Heart right ventricle (tissue), 16 donors: ENCODE results near the gene GASK1A. TPM values are rescaled to one million over a fixed set of nuclear protein-coding genes. Genes with fewer than 3 reads are reported as not detected.

Experiments
- ATAC-seq, 8 donors: fragments of 200-7000 bp; cut with Tn5 transposase; one replicate each; pipeline ENCODE4 v1.9.1; 2020; ENCODE audit warnings: mild to moderate bottlenecking in 8 of 8, moderate library complexity in 8 of 8, moderate number of reproducible peaks in 1 of 8
- DNase-seq, 2 donors: peaks; one replicate each; pipeline ENCODE4 v3.0.0-alpha.2; 2020
- H3K27ac ChIP-seq, 10 donors: fragments of 200-600 bp; sonication (generic) in 2 of 10; one replicate each; pipeline versions ENCODE4 v1.5.0 to v1.8.0; 2020 to 2022; ENCODE audit warnings: mild to moderate bottlenecking in 3 of 10
- H3K27me3 ChIP-seq, 7 donors: fragments of 200-600 bp; one replicate each; pipeline ENCODE4 v1.8.0; 2021 to 2022; ENCODE audit warnings: mild to moderate bottlenecking in 2 of 7
- H3K36me3 ChIP-seq, 9 donors: fragments of 200-600 bp; sonication (generic) in 1 of 9; one replicate each; pipeline versions ENCODE4 v1.5.0 to v1.8.0; 2020 to 2022; ENCODE audit warnings: mild to moderate bottlenecking in 2 of 9
- H3K4me1 ChIP-seq, 9 donors: fragments of 200-600 bp; sonication (generic) in 1 of 9; one replicate each; pipeline versions ENCODE4 v1.5.0 to v1.8.0; 2020 to 2022; ENCODE audit warnings: mild to moderate bottlenecking in 4 of 9
- H3K4me3 ChIP-seq, 10 donors: fragments of 200-600 bp; sonication (generic) in 2 of 10; one replicate each; pipeline versions ENCODE4 v1.5.0 to v1.8.0; 2020 to 2022; ENCODE audit warnings: mild to moderate bottlenecking in 7 of 10, moderate library complexity in 2 of 10
- H3K9me3 ChIP-seq, 11 donors: fragments of 200-600 bp in 10 of 11; sonication (generic) in 2 of 11; one replicate each; pipeline versions ENCODE4 v1.5.0 to v1.8.0; 2013 to 2022; ENCODE audit warnings: mild to moderate bottlenecking in 2 of 11, control low read depth in 1 of 11, moderate library complexity in 1 of 11
- CTCF ChIP-seq, 9 donors: fragments of 200-600 bp; sonication (generic) in 2 of 9; IDR thresholded peaks; one replicate each; pipeline versions ENCODE4 v1.5.0 to v1.8.0; 2021 to 2022; ENCODE audit warnings: antibody characterized with exemption in 9 of 9, mild to moderate bottlenecking in 5 of 9, moderate library complexity in 1 of 9
- WGBS, 2 donors: extraction: QIAGEN DNeasy Blood & Tissue Kit; methylation state at CpG; one replicate each; pipeline ENCODE4 v1.1.7; 2013; ENCODE audit warnings: inconsistent platforms in 1 of 2; 5-methylcytosine and 5-hydroxymethylcytosine counted together
- intact Hi-C, 10 donors: fragments of 100-400 bp; cut with DNase I; formaldehyde crosslinking; loops; one replicate each; pipeline versions ENCODE4 v1.11.1 to v1.14.2; 2022
- polyA plus RNA-seq, 2 donors: library from polyadenylated mRNA; stranded (reverse); fragments of 200-250 nt; gene quantifications; one replicate each; pipeline ENCODE4 v1.2.3, GENCODE V29; 2013
- total RNA-seq, 10 donors: library from RNA; stranded (reverse); fragmentation: NEBNext Ultra II Directional in 3 of 10; extraction: Animal tissue kit (Norgen Biotek cat#: 25700) in 3 of 10; gene quantifications; one replicate each; pipeline versions ENCODE4 v1.2.1 to v1.2.4, GENCODE V29; 2021 to 2023
- donor health status: Arrhythmogenic right ventricular cardiomyopathy.
- donor health status: ischemic (EF 13 %, LVEDD 7.1; RV severe dilation, severe dysfunction).
- donor health status: healthy with polysubstance abuse.
- donor health status: DM: no; HTN: yes; CAD: no.
- donor health status: DM: no; HTN: no; CAD: no.
- donor health status: ischemic (EF 25% LVEDD 6.9; RV normal size, moderate dysfunction).
- donor health status: ischemic (EF 25% LVEDD 5.7; RV mildly dilated, moderate dysfunction).
- donor health status: healthy.
- donor health status: DM: yes; HTN: yes; CAD: no.
- donor health status: Ischemic cardiomyopathy.
- donor health status: ischemic (EF 35%, LVEDD 5.7; RV mildly dilated, moderate dysfunction).
- donor health status: nonischemic (EF 11% LVEDD 7.7; RV severe dilation, severe dysfunction).
- donor health status: DM: yes; HTN: yes; CAD: no.
- donor health status: PGD.
- donor health status: ischemic (EF 29% LVEDD 5.4; RV normal size, mild dysfunction).
- donor health status: nonischemic (EF 23%, LVEDD 6.1; RV moderate dilation, normal function).

Gene GASK1A
- total and polyA plus RNA-seq, 12 donors, result 0.28 to 1.5 (median 0.58) TPM

DNA sequence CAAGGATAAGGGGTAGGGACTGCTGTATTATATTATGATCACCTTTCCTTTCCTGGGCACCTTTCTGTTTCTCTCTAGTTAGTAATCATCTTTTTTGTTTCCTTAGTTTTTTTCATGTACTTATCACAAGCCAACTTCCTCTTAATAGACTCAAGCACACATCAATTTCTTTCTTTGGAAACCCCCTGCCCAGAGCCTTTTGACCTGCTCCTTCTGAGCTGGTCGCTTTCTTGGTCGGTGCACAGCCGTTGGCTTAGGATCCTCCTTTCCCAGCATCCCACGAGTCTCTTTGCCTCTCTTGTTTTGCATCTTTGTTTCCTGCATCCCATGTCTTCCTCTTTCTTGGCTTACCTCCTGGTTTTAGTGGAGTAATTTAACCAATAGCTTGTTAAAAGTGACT is 26.9 kb downstream of the GASK1A start:
- ATAC-seq (no peak), DNase-seq (no peak)
- intact Hi-C loops, result no loop called here
- Histone ChIP-seq H3K27me3 (peaks cover 0 to 9% (median 0%) of the 10 kb centered on the region in 7 donors), H3K27ac (no peak overlapping the region), H3K36me3 (no peaks in the 10 kb centered on the region), H3K4me1 (peaks cover 3 to 18% (median 11%) of the 10 kb centered on the region in 9 donors), H3K4me3 (no peak overlapping the region), H3K9me3 (no peaks in the 10 kb centered on the region)
- WGBS, 2 donors, result 46 to 58% methylated on average over 4 of the region's 4 CpGs
- no peak for TF ChIP-seq CTCF (IDR thresholded peaks at IDR 0.05)

DNA sequence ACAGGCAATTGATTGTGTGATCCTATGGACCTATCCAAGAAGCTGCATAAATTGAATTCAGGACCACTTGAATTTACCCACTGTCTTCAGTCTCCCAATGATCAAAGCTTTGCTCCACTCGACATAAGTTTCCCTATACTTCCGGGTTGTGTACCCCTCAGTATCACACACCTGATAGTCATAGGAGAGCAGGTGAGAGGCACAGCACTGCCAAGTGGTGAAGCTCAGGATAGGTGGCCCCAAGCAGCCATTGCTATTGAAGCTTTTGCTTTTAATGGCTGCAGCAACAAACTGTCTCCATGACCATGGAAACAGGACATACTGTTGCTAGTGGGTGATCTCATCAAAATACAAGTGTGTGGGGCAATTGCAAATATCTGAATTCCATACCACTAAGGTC is 27.7 kb downstream of the GASK1A start:
- Histone ChIP-seq H3K4me1 (peaks cover 0 to 9% (median 2%) of the 10 kb centered on the region in 9 donors), H3K9me3 (peaks cover 0 to 6% (median 0%) of the 10 kb centered on the region in 11 donors), H3K36me3 (no peaks in the 10 kb centered on the region), H3K4me3 (no peak overlapping the region), H3K27ac (no peak overlapping the region), H3K27me3 (peaks cover 0 to 9% (median 0%) of the 10 kb centered on the region in 7 donors)
- no peak for TF ChIP-seq CTCF (IDR thresholded peaks at IDR 0.05)
- intact Hi-C loops, result no loop called here
- DNase-seq (no peak), ATAC-seq (no peak)
- WGBS, 2 donors, result 82 to 94% methylated on average over 2 of the region's 2 CpGs

- DNase-seq, result no peak
- no peak for TF ChIP-seq CTCF (IDR thresholded peaks at IDR 0.05)
These were observed 30.4 kb downstream of the GASK1A start for GRCh38 chr3:43009547-43009946.

GRCh38 chr3:43010638-43011037 is 31.5 kb downstream of the GASK1A start:
- H3K4me3 ChIP-seq, result no peak overlapping the region
- H3K27ac ChIP-seq, result no peak overlapping the region
- no peaks in the 10 kb centered on the region for H3K36me3 ChIP-seq
- intact Hi-C loops, result no loop called here
- ATAC-seq, result no peak
- peaks cover 0 to 9% (median 0%) of the 10 kb centered on the region in 7 donors for H3K27me3 ChIP-seq
- no peaks in the 10 kb centered on the region for H3K4me1 ChIP-seq
- no peak for TF ChIP-seq CTCF (IDR thresholded peaks at IDR 0.05)
- peaks cover 0 to 40% (median 0%) of the 10 kb centered on the region in 11 donors for H3K9me3 ChIP-seq
- DNase-seq, result no peak

More at GRCh38 chr3:43009547-43009946, 30.4 kb downstream of the GASK1A start:
- H3K27ac ChIP-seq, result no peak overlapping the region
- no peaks in the 10 kb centered on the region for H3K4me1 ChIP-seq
- intact Hi-C loops, result no loop called here
- peaks cover 0 to 9% (median 0%) of the 10 kb centered on the region in 7 donors for H3K27me3 ChIP-seq
- no peak for ATAC-seq
- peaks cover 0 to 29% (median 0%) of the 10 kb centered on the region in 11 donors for H3K9me3 ChIP-seq
- no peaks in the 10 kb centered on the region for H3K36me3 ChIP-seq
- WGBS, 2 donors, result 89 to 90% methylated on average over 3 of the region's 3 CpGs
- H3K4me3 ChIP-seq, result no peak overlapping the region
